B cell (primary cell): Measurements from ENCODE around the gene CD33. TPM values are rescaled to one million over a fixed set of nuclear protein-coding genes. Genes with fewer than 3 reads are reported as not detected.

Experiments used
- ATAC-seq: fragments of 200-7000 bp; cut with Tn5 transposase; one replicate; pipeline ENCODE4 v1.10.0; 2021; ENCODE audit warnings: low read depth, mild to moderate bottlenecking, moderate number of reproducible peaks, moderate library complexity
- CTCF ChIA-PET: fragments of 350-600 bp; sonication (Branson Sonifier 250); formaldehyde crosslinking; loops from one replicate; lab custom pipeline; 2021; ENCODE audit warnings: antibody characterized with exemption, inconsistent platforms; lab: Charles Lee
- POLR2A ChIA-PET: fragments of 350-600 bp; sonication (Branson Sonifier 250); formaldehyde crosslinking; loops from one replicate; lab custom pipeline; 2021; ENCODE audit warnings: antibody characterized with exemption; lab: Charles Lee
- DNase-seq: peaks from one replicate; pipeline ENCODE4 v3.0.0; 2013
- H2AFZ ChIP-seq: 2 replicates; pipeline ENCODE4 v1.6.1; 2012; ENCODE audit warnings: mild to moderate bottlenecking, low read depth, low read length; ENCODE audit not compliant: insufficient read depth, poor library complexity, severe bottlenecking
- H3K27ac ChIP-seq, 2 donors: 1 replicate in 1 of 2; 2 replicates in 1 of 2; pipeline ENCODE4 v1.5.1; 2012 to 2013; ENCODE audit warnings: low read length in 2 of 2, mild to moderate bottlenecking in 2 of 2, moderate library complexity in 1 of 2
- H3K27me3 ChIP-seq, 4 experiments: fragments of 200-600 bp in 1 of 4; sonication (generic) in 1 of 4; replicated peaks in 1 of 4; 1 replicate in 2 of 4; 2 replicates in 2 of 4; pipeline versions ENCODE4 v1.6.1 to v1.7.0; 2013 to 2016; ENCODE audit warnings: low read length in 3 of 4, mild to moderate bottlenecking in 2 of 4, mixed read lengths in 1 of 4, moderate library complexity in 1 of 4; ENCODE audit not compliant: insufficient read depth in 4 of 4, control insufficient read depth in 3 of 4; ENCODE audit errors: control extremely low read depth in 1 of 4
- H3K36me3 ChIP-seq, 2 experiments: replicated peaks in 1 of 2; 1 replicate in 1 of 2; 2 replicates in 1 of 2; pipeline versions ENCODE4 v1.6.1 to v1.7.1; 2013; ENCODE audit warnings: low read length in 1 of 2; ENCODE audit not compliant: insufficient read depth in 2 of 2, control insufficient read depth in 1 of 2; ENCODE audit errors: control extremely low read depth in 1 of 2, extremely low read depth in 1 of 2
- H3K4me1 ChIP-seq, 2 donors: fragments of 200-600 bp in 1 of 2; sonication (generic) in 1 of 2; 1 replicate in 1 of 2; 2 replicates in 1 of 2; pipeline versions ENCODE4 v1.5.1 to v1.6.1; 2013 to 2017; ENCODE audit warnings: low read length in 2 of 2; ENCODE audit not compliant: control insufficient read depth in 2 of 2, insufficient read depth in 2 of 2
- H3K4me2 ChIP-seq: replicated peaks from 2 replicates; pipeline ENCODE3; 2012; ENCODE audit warnings: mild to moderate bottlenecking, low read depth, low read length; ENCODE audit not compliant: poor library complexity, severe bottlenecking
- H3K4me3 ChIP-seq, 5 experiments: fragments of 200-600 bp in 1 of 5; sonication (generic) in 1 of 5; 1 replicate in 3 of 5; 2 replicates in 2 of 5; pipeline versions ENCODE4 v1.5.1 to v1.7.0; 2011 to 2016; ENCODE audit warnings: low read length in 4 of 5, mild to moderate bottlenecking in 4 of 5, low read depth in 2 of 5, control low read depth in 1 of 5, moderate library complexity in 1 of 5; ENCODE audit not compliant: insufficient read depth in 1 of 5; ENCODE audit errors: control extremely low read depth in 1 of 5, extremely low read depth in 1 of 5
- H3K79me2 ChIP-seq: fragments of 200-600 bp; sonication (generic); one replicate; pipeline ENCODE4 v1.6.0; 2016; ENCODE audit warnings: low read length; ENCODE audit not compliant: control insufficient read depth, insufficient read depth
- H3K9ac ChIP-seq: fragments of 200-600 bp; sonication (generic); 2 replicates; pipeline ENCODE4 v1.6.1; 2017; ENCODE audit warnings: mild to moderate bottlenecking, low read length, moderate library complexity
- H3K9me3 ChIP-seq, 3 donors: one replicate each; pipeline versions ENCODE4 v1.6.1 to v1.7.1; 2013; ENCODE audit warnings: low read length in 2 of 3; ENCODE audit not compliant: control insufficient read depth in 2 of 3, insufficient read depth in 1 of 3; ENCODE audit errors: control extremely low read depth in 1 of 3
- H4K20me1 ChIP-seq: 2 replicates; pipeline ENCODE4 v1.6.0; 2012; ENCODE audit warnings: mild to moderate bottlenecking, low read length; ENCODE audit not compliant: insufficient read depth, control insufficient read depth, poor library complexity, severe bottlenecking
- H3K27ac Mint-ChIP-seq: one replicate; pipeline ENCODE4 v1.8.0; 2021; ENCODE audit warnings: mixed read lengths
- H3K27me3 Mint-ChIP-seq: one replicate; pipeline ENCODE4 v1.8.0; 2021; ENCODE audit warnings: mixed read lengths
- H3K4me1 Mint-ChIP-seq: one replicate; pipeline ENCODE4 v1.8.0; 2021; ENCODE audit warnings: mixed read lengths
- H3K4me3 Mint-ChIP-seq: one replicate; pipeline ENCODE4 v1.8.0; 2021; ENCODE audit warnings: mixed read lengths
- H3K9me3 Mint-ChIP-seq: one replicate; pipeline ENCODE4 v1.8.0; 2022; ENCODE audit warnings: mixed read lengths; ENCODE audit not compliant: insufficient read depth
- EZH2 ChIP-seq: IDR thresholded peaks from 2 replicates; pipeline ENCODE4 v1.6.1; 2012; ENCODE audit warnings: borderline replicate concordance, low read depth, mild to moderate bottlenecking, moderate library complexity, low read length; ENCODE audit not compliant: insufficient read depth, poor library complexity, severe bottlenecking
- WGBS: methylation state at CpG from one replicate; pipeline ENCODE4 v1.1.5; 2013; ENCODE audit warnings: missing lambda C conversion rate; ENCODE audit not compliant: insufficient coverage; 5-methylcytosine and 5-hydroxymethylcytosine counted together
- intact Hi-C: fragments of 100-400 bp; cut with micrococcal nuclease; formaldehyde crosslinking; loops from one replicate; pipeline ENCODE4 v1.10.0; 2022
- polyA plus RNA-seq: library from polyadenylated mRNA; depleted of rRNA; stranded (reverse); fragments of >200 nt; gene quantifications from 2 replicates; pipeline ENCODE4 v1.2.3, GENCODE V29; 2012
- total RNA-seq, 2 donors: library from RNA; stranded (reverse); fragments of 120-200 nt in 1 of 2; gene quantifications; 1 replicate in 1 of 2; 2 replicates in 1 of 2; pipeline versions ENCODE4 v1.2.3 to v1.2.4, GENCODE V29; 2013 to 2022
- TF ChIP-seq, protein P1 (sequence below): fragments of 200-600 bp; IDR thresholded peaks from one replicate; pipeline ENCODE4 v1.8.0; 2022; ENCODE audit warnings: antibody characterized with exemption, mild to moderate bottlenecking

Gene CD33
- total and polyA plus RNA-seq, 2 donors (not counting 1 experiment from before 2014, with no cell fraction given), result 1.3 TPM; not detected in 1

DNA sequence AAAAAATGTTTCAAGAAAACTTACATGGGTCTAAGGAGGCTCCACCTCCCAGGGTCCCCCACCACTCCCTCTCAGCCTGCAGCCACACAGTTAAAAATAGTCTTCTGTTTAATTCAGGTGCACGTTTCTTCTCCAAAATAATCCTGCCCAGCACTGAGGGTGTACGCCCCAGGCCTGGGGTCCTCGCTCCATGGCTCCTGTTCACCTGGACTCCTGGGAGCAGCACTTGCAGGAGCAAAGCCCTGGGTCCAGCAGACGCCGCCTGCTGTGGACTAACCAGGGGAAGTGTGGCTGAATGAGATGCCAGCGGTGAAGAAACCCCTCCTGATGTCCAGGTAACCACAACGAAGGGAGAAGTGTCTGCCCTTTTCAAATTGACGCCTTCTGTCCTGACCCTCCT is 41.3 kb upstream of the CD33 start:
- Histone ChIP-seq H3K27ac (no peak overlapping the region), H3K4me3 (no peak overlapping the region), H3K4me1 (no peaks in the 10 kb centered on the region), H2AFZ (no peak overlapping the region), H3K36me3 (no peaks in the 10 kb centered on the region), H3K4me2 (no peak overlapping the region), H4K20me1 (no peaks in the 10 kb centered on the region), H3K27me3 (peaks cover 0 to 3% (median 0%) of the 10 kb centered on the region in 4 experiments), H3K79me2 (no peaks in the 10 kb centered on the region), H3K9ac (no peak overlapping the region), H3K9me3 (no peaks in the 10 kb centered on the region)
- no peaks in the 10 kb centered on the region for H3K9me3 Mint-ChIP-seq
- peaks cover 33% of the 10 kb centered on the region for H3K27me3 Mint-ChIP-seq
- H3K4me3 Mint-ChIP-seq, result no peak overlapping the region
- ChIA-PET CTCF (no interaction called here), POLR2A (no interaction called here)
- intact Hi-C loops, result no loop called here
- 78% methylated on average over 6 of the region's 8 CpGs for WGBS
- no peaks in the 10 kb centered on the region for H3K4me1 Mint-ChIP-seq
- no peak for ATAC-seq
- TF ChIP-seq, protein P1, sequence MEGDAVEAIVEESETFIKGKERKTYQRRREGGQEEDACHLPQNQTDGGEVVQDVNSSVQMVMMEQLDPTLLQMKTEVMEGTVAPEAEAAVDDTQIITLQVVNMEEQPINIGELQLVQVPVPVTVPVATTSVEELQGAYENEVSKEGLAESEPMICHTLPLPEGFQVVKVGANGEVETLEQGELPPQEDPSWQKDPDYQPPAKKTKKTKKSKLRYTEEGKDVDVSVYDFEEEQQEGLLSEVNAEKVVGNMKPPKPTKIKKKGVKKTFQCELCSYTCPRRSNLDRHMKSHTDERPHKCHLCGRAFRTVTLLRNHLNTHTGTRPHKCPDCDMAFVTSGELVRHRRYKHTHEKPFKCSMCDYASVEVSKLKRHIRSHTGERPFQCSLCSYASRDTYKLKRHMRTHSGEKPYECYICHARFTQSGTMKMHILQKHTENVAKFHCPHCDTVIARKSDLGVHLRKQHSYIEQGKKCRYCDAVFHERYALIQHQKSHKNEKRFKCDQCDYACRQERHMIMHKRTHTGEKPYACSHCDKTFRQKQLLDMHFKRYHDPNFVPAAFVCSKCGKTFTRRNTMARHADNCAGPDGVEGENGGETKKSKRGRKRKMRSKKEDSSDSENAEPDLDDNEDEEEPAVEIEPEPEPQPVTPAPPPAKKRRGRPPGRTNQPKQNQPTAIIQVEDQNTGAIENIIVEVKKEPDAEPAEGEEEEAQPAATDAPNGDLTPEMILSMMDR, result no peak
- no peak overlapping the region for H3K27ac Mint-ChIP-seq
- DNase-seq, result no peak

DNA sequence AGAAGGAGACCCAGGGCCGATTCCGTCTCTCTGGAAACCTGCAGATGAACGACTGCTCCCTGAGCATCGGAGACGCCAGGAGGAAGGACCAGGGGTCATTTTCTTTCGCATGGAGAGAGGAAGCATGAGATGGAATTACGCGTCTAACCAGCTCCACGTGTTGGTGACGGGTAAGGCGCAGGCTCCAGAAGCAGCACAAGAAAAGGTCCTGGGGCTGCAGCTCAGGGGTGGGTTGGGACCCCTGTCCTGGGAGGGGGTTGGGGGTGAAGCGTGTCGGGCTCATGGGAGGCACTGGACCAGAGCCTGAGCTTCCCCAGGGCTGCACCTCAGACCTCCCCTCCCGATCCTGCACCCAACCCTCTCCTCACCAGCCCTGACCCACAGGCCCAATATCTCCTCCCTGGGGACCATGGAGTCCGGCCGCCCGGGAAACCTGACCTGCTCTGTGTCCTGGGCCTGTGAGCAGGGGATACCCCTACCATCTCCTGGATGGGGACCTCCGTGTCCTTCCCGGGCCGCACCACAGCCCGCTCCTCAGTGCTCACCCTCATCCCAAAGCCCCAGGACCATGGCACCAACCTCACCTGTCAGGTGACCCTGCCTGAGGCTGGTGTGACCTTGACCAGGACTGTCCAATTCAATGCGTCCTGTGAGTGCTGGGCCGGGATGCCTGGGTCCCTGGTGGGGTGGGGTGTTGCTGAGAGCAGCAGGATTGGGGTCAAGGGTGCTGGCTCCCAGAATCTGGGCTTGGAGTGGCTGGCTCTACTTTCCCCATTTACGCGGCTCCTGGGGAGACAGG is 39.6 kb upstream of the CD33 start:
- Mint-ChIP-seq H3K4me1 (no peaks in the 10 kb centered on the region), H3K27ac (no peak overlapping the region), H3K27me3 (peaks cover 27% of the 10 kb centered on the region), H3K4me3 (no peak overlapping the region), H3K9me3 (no peaks in the 10 kb centered on the region)
- ChIA-PET CTCF (no interaction called here), POLR2A (no interaction called here)
- Histone ChIP-seq H2AFZ (no peak overlapping the region), H3K4me3 (no peak overlapping the region), H3K27ac (no peak overlapping the region), H3K36me3 (no peaks in the 10 kb centered on the region), H3K9ac (no peak overlapping the region), H4K20me1 (no peaks in the 10 kb centered on the region), H3K27me3 (peaks cover 0 to 3% (median 0%) of the 10 kb centered on the region in 4 experiments), H3K79me2 (no peaks in the 10 kb centered on the region), H3K9me3 (no peaks in the 10 kb centered on the region), H3K4me1 (no peaks in the 10 kb centered on the region), H3K4me2 (no peak overlapping the region)
- 95% methylated on average over 17 of the region's 25 CpGs for WGBS
- no peak for ATAC-seq
- no peak for DNase-seq
- intact Hi-C loops, result no loop called here
- TF ChIP-seq, protein P1, result no peak
- no peak for TF ChIP-seq EZH2
